ENCODE measurements around the gene PTMS.

Gene PTMS

GRCh38 chr12:6752167-6752920 lies 13.8 kb upstream of the PTMS start:
- DNase-seq (ENCODE audit: low read depth in 2 of 3, low spot score in 2 of 3), result no peak

DNA sequence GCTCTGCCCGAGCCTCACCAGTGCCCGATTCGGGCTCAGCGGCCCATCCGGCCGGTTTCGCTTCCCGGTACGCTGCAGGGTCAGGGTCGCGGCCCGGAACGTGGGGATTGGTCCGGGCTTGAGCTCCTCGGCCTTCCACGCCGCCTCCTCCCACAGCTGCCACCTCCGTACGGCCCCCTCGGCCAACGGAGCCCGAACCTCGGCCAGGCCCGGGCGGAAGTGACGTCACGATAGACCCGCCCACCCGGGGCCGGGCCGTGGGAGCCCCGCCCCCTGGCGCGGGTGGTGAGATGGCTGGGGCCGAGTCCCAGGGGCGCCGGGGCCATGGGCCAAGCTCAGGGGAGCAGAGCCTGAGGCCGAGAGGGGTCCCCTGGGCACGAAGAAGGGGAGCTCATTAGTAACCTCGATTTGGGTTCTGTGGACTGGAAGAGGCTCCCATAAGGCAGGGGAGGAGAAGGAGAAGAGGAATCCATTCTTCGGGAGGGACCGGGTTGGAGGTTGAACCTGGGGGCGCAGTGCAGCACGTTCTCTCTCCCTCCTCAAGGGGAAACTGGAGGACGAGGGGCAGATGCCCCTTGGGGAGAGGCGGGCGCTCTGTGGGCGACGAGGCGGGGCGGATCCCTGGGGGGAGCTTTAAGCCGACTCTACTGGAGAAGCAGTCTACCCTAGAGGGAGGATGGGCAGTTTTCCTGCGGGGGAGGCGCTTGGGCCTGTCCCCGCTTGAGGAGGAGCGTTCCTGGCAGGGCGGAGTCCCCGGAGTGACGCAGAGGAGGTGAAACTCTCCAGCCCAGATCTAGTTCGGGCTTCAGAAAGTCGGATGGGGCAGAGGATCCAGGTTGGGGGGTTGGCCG lies 13.0 kb upstream of the PTMS start, which contains the start of gene MLF2:
MLF2 (minus strand) TSS at position 221 of the 851 bp plus-strand sequence. CDS start 807 bp downstream, outside the sequence.
- peak; percentile 93 to 96 (median 96) for DNase-seq (ENCODE audit: low read depth in 2 of 3, low spot score in 2 of 3)

GRCh38 chr12:6753772-6754356 lies 12.3 kb upstream of the PTMS start:
- no peak for DNase-seq (ENCODE audit: low read depth in 2 of 3, low spot score in 2 of 3)

GRCh38 chr12:6754411-6754810 lies 11.8 kb upstream of the PTMS start:
- no peak for DNase-seq (ENCODE audit: low read depth in 2 of 3, low spot score in 2 of 3)

DNA sequence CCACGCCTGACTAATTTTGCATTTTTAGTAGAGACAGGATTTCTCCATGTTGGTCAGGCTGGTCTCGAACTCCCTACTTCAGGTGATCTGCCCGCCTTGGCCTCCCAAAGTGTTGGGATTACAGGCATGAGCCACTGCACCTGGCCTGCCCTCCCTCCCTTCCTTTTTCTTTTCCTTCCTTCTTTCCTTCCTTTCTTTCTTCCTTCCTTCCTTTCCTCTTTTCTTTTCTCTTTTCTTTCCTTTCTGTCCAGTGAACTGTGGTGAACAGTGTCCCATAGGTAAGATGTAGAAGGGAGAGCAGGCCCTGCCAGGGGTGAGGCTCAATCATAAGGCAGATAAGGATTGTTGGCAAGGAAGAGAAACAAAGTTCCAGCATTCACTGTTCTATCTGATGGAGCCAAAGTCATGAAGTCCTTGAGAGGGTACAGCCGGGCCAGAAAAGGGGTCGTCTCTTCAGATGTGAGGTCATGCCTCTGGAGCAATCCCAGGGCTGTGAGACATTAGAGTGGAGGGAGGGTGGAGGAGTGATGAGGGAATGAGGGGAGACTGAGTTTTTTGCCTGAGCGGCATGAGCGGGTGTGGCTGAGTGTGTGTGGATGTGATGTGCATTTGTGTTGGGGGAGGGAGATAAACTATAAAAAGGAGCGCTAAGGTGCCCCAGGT lies 9.0 kb upstream of the PTMS start:
- no peak for DNase-seq (ENCODE audit: low read depth in 2 of 3, low spot score in 2 of 3)

DNA sequence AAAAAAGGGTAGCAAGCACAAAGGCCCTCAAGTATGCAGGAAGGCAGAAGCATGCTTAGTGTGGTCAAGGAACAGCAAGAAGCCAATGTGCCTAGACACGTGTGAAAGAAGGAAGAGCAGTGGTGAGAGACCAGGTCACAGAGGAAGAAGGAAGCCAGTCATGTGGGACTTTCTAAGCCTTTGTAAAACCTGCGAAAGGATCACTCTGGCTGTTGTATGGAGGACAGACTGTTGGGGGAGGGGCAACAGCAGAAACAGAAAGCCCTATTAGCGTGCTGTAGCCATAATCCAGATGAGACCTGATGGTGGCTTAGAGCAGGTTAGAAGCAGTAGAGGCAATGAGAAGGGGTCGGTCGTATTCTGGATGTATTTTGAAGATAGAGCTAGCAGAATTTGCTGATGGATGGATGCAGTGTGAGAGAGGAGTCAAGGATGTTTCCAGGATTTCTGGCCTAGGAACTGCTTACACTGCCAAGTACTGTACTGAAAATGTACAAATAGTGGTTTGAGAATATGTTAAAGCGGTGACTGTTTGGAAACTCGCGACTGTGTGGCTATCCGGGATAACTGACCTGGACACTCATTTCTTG lies 7.6 kb upstream of the PTMS start:
- DNase-seq (ENCODE audit: low read depth in 2 of 3, low spot score in 2 of 3), result no peak

GRCh38 chr12:6759741-6760140 lies 6.4 kb upstream of the PTMS start:
- DNase-seq (ENCODE audit: low read depth in 2 of 3, low spot score in 2 of 3), result no peak

GRCh38 chr12:6763380-6763779 lies 2.8 kb upstream of the PTMS start:
- no peak for DNase-seq (ENCODE audit: low read depth in 2 of 3, low spot score in 2 of 3)

GRCh38 chr12:6764011-6764828 lies 1.9 kb upstream of the PTMS start:
- DNase-seq (ENCODE audit: low read depth in 2 of 3, low spot score in 2 of 3), result no peak

DNA sequence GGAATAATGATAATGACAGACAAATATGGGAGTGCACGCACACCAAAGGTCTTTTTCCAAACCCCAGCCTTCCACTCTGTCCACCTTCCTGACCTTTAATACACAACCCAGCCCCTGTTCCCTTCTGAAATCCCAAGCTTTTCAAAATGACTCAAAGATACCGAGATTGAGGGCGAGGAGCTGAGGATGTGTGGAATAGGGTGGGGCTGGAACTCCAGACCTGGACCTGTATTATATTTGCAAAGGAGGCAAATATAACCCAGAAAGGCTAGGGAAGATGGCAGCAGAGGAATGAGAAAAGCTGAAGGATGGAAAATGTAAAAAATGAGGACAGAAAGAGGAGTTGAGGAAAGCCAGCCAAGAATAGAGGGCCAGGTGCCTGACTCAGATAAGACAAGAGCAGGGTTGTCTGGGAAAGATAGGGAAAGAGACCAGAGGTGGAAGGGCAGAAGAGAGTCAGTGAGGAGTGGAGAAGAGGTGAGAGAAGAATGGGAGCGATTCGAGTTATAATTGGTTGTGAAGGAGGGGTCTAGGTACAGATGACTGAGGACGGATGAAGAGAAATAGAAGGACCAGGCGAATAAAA lies 1.0 kb upstream of the PTMS start:
- no peak for DNase-seq (ENCODE audit: low read depth in 2 of 3, low spot score in 2 of 3)

DNA sequence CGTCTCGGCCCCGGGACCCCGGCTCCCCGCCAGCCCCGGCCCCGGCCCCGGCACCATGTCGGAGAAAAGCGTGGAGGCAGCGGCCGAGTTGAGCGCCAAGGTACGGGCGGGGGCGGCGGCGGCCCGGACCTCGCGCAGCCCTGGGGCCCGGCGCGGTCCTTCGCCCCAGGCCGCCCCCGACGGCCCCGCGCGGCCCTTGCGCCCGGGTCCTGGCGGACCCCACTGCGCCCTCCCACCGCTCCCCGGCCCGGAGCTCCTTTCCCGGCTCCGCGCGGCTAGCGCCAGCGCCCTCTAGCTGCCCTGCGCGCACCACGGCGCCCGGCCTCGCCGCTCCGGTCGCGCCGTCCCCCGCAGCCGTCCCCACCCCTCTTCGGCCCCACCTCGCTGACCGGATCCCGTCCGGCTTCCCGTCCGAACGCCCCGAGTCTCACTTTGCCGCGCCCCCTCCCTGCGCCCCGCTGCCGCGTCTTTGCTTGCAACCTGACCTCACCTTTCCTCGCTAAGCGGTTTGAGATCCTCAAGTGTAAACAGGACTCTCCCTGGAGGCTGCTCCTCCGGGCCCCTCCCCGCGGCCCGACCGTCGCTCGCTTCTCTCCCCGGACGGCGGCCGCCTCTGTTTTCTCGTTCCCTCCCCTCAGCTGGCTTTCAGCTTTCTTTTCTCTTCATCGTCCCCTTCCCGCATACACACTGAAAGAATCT lies 637 bp downstream of the PTMS start:
- no peak for DNase-seq (ENCODE audit: low read depth in 2 of 3, low spot score in 2 of 3)

GRCh38 chr12:6767353-6768319 lies 1.5 kb downstream of the PTMS start:
- DNase-seq (ENCODE audit: low read depth in 2 of 3, low spot score in 2 of 3), result no peak

- no peak for DNase-seq (ENCODE audit: low read depth in 2 of 3, low spot score in 2 of 3)
Observed at GRCh38 chr12:6768437-6768914, 2.3 kb downstream of the PTMS start.

GRCh38 chr12:6768990-6769389 lies 2.8 kb downstream of the PTMS start:
- DNase-seq (ENCODE audit: low read depth in 2 of 3, low spot score in 2 of 3), result no peak

DNA sequence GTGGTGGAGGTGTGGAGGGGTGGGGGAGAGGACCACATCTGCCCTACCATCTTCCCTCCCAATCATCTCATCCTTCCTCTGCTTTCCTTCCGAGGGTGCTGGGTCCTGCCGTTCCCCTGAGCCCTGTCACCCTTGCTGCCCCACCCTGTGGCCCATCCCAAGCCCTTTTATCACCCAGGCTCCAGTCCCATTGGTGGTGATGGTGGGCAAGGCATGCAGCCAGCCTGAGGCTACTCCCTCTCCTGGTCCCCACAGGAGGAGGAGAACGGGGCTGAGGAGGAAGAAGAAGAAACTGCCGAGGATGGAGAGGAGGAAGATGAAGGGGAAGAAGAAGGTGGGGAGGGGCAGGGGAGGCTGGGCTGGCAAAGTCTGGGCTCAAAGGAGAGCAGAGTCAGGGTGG lies 3.5 kb downstream of the PTMS start:
- DNase-seq (ENCODE audit: low read depth in 2 of 3, low spot score in 2 of 3), result no peak

DNA sequence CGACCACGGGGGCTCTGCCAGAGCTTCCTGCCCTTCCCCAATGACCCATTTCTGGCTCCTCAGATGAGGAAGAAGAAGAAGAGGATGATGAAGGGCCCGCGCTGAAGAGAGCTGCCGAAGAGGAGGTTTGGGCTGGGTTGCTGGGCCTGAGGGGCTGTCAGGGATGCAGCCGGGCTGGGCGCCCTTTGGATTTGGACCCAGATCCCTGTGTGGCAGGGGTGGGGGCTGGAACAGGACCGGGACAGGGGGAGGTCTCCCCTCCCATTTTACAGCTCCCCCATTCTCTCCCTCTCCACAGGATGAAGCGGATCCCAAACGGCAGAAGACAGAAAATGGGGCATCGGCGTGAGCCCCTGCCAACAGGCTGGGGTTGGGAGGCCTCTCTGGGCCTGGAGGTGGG lies 3.9 kb downstream of the PTMS start:
- DNase-seq (ENCODE audit: low read depth in 2 of 3, low spot score in 2 of 3), result no peak

DNA sequence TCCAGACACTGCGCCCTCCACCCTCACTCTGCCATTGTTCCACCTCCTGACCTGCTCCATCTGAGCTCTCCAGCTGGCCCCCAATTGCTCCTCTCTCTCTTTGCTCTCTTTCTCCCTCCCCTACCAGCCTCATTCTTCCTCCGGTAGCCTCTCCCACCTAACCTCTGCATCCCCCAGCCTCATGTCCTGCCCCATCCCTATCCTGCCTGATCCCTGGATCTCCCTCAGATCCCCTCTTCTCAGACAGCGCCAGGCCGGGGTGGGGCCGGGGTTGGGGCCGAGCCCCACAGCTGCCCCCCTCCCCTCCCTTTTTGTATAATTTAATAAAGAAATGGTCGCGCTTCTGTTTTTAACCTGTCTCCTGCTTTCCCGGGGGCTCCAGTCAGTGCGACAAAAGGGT lies 4.4 kb downstream of the PTMS start:
- DNase-seq (ENCODE audit: low read depth in 2 of 3, low spot score in 2 of 3), result no peak

GRCh38 chr12:6771091-6771495 lies 4.9 kb downstream of the PTMS start:
- no peak for DNase-seq (ENCODE audit: low read depth in 2 of 3, low spot score in 2 of 3)
